ENCODE data around the gene BOC.

GRCh38 chr3:113312416-113312815 is 101.1 kb downstream of the BOC start:
- no peak for TF ChIP-seq POLR2A (IDR thresholded peaks at IDR 0.05)
- TF ChIP-seq, protein P1, sequence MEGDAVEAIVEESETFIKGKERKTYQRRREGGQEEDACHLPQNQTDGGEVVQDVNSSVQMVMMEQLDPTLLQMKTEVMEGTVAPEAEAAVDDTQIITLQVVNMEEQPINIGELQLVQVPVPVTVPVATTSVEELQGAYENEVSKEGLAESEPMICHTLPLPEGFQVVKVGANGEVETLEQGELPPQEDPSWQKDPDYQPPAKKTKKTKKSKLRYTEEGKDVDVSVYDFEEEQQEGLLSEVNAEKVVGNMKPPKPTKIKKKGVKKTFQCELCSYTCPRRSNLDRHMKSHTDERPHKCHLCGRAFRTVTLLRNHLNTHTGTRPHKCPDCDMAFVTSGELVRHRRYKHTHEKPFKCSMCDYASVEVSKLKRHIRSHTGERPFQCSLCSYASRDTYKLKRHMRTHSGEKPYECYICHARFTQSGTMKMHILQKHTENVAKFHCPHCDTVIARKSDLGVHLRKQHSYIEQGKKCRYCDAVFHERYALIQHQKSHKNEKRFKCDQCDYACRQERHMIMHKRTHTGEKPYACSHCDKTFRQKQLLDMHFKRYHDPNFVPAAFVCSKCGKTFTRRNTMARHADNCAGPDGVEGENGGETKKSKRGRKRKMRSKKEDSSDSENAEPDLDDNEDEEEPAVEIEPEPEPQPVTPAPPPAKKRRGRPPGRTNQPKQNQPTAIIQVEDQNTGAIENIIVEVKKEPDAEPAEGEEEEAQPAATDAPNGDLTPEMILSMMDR (IDR thresholded peaks at IDR 0.05), result no peak
